ENCODE measurements around the gene BPIFB6. TPM values are rescaled to one million over a fixed set of nuclear protein-coding genes. Genes with fewer than 3 reads are reported as not detected.

The BPIFB6 gene
- total and polyA plus RNA-seq, 2 of the 4 experiments (the other 2 are of a cell fraction), result not detected

- no peak overlapping the region for H4K8ac ChIP-seq (ENCODE audit: low read depth in 2 of 2, low read length in 2 of 2)
- H2BK15ac ChIP-seq (ENCODE audit: low read depth, low read length), result no peak overlapping the region
- H2BK5ac ChIP-seq (ENCODE audit: low read depth, low read length, poor library complexity, severe bottlenecking), result no peak overlapping the region
- dilution Hi-C loops (cut with HindIII; ENCODE audit: low sequenced_read_pairs, unreplicated experiment) (no loop called here), intact Hi-C loops (cut with micrococcal nuclease) (no loop called here), in situ Hi-C loops (cut with MboI; ENCODE audit: low sequenced_read_pairs) (no loop called here)
- H3K18ac ChIP-seq (ENCODE audit: low read depth, low read length), result no peak overlapping the region
- H3K36me3 ChIP-seq (ENCODE audit: control insufficient read depth, insufficient read depth, low read length), result no peaks in the 10 kb centered on the region
- CTCF ChIA-PET, result no interaction called here
- H3K79me1 ChIP-seq (ENCODE audit: low read depth in 1 of 2, low read length in 2 of 2), result no peaks in the 10 kb centered on the region
- H4K20me1 ChIP-seq (ENCODE audit: insufficient read depth, low read length), result no peaks in the 10 kb centered on the region
- TF ChIP-seq RCOR1 (IDR thresholded peaks at IDR 0.05; ENCODE audit: insufficient replicate concordance, low read length) (no peak), ELK1 (IDR thresholded peaks at IDR 0.05; ENCODE audit: borderline replicate concordance, low read depth, low read length) (no peak), FOS (IDR thresholded peaks at IDR 0.05; ENCODE audit: low read depth, low read length) (no peak), MAFK (IDR thresholded peaks at IDR 0.05; ENCODE audit: low read depth, low read length) (no peak), MXI1 (IDR thresholded peaks at IDR 0.05; ENCODE audit: borderline replicate concordance, low read depth, low read length) (no peak), MAZ (IDR thresholded peaks at IDR 0.05; ENCODE audit: borderline replicate concordance, low read depth, low read length) (no peak), POLR2A (IDR thresholded peaks at IDR 0.05; ENCODE audit: low read depth, low read length) (no peak), NFE2L2 (IDR thresholded peaks at IDR 0.05; ENCODE audit: low read depth, low read length) (no peak), BHLHE40 (IDR thresholded peaks at IDR 0.05; ENCODE audit: low read depth, low read length) (no peak), CTCF (conservative IDR thresholded peaks at IDR 0.05; ENCODE audit: low read depth, low read length) (no peak), CHD1 (IDR thresholded peaks at IDR 0.05; ENCODE audit: low read depth, low read length) (no peak), SMC3 (IDR thresholded peaks at IDR 0.05; ENCODE audit: low read depth, low read length) (no peak), USF2 (IDR thresholded peaks at IDR 0.05; ENCODE audit: low read depth, low read length) (no peak), CEBPB (IDR thresholded peaks at IDR 0.05; ENCODE audit: low read depth, low read length) (no peak), RFX5 (IDR thresholded peaks at IDR 0.05; ENCODE audit: low read depth, low read length) (no peak), RAD21 (IDR thresholded peaks at IDR 0.05; ENCODE audit: low read length) (no peak)
- H3K14ac ChIP-seq (replicated peaks; ENCODE audit: low read depth, low read length), result no peak overlapping the region
- H2BK20ac ChIP-seq (ENCODE audit: low read depth, low read length), result no peak overlapping the region
- H3K27me3 ChIP-seq (ENCODE audit: control insufficient read depth, insufficient read depth, low read length), result no peaks in the 10 kb centered on the region
- H3K4ac ChIP-seq (ENCODE audit: low read depth, low read length), result no peak overlapping the region
- H2BK120ac ChIP-seq (ENCODE audit: low read depth, low read length), result no peak overlapping the region
- no peak for ATAC-seq (ENCODE audit: low read depth)
- no peak for DNase-seq
- POLR2A ChIA-PET (ENCODE audit: unreplicated experiment), result no interaction called here
- H2AK9ac ChIP-seq (replicated peaks; ENCODE audit: low read depth, low read length, poor library complexity), result no peak overlapping the region
- H3K4me2 ChIP-seq (ENCODE audit: low read depth, low read length), result no peak overlapping the region
- H3K27ac ChIP-seq (ENCODE audit: insufficient read depth, low read length), result no peak overlapping the region
- H3K4me1 ChIP-seq (ENCODE audit: control insufficient read depth, insufficient read depth, low read length), result no peaks in the 10 kb centered on the region
- no TSS peak for BruUV-seq (replicated peaks)
- WGBS, 2 experiments (ENCODE audit: extremely low coverage in 2 of 2, insufficient read length in 1 of 2), result no CpG with 5 or more reads among the region's 3 CpGs
- H3K9me1 ChIP-seq (ENCODE audit: insufficient read depth, low read length), result no peaks in the 10 kb centered on the region
- H4K91ac ChIP-seq (ENCODE audit: insufficient read depth, low read depth, low read length), result no peak overlapping the region
- H3K9ac ChIP-seq (ENCODE audit: low read depth, low read length), result no peak overlapping the region
- no peak overlapping the region for H4K5ac ChIP-seq (ENCODE audit: low read depth, low read length)
- no peak overlapping the region for H2AK5ac ChIP-seq (ENCODE audit: low read depth, low read length)
- H3K23ac ChIP-seq (ENCODE audit: low read depth, low read length), result no peak overlapping the region
- H3K9me3 ChIP-seq (ENCODE audit: control insufficient read depth, insufficient read depth, low read length), result 0 out of 2 replicates have a peak, but pooled peaks cover 2% of the 10 kb centered on the region
- no peak overlapping the region for H3K4me3 ChIP-seq (ENCODE audit: insufficient read depth, low read depth, low read length)
- H2AFZ ChIP-seq (replicated peaks; ENCODE audit: low read length, poor library complexity), result no peak overlapping the region
- H3K56ac ChIP-seq (ENCODE audit: extremely low read depth, insufficient read depth, low read length), result no peak overlapping the region
Measured at GRCh38 chr20:33046412-33046811, 15.0 kb downstream of the BPIFB6 start.

All from IMR-90 (cell line).